Loucy (cell line): ENCODE data around the gene PGBD5.

Source experiments
- CTCF ChIP-seq: fragments of 200-600 bp; sonication (generic); conservative IDR thresholded peaks from 2 replicates; pipeline ENCODE4 v1.5.1; 2014; ENCODE audit warnings: mild to moderate bottlenecking, antibody characterized with exemption, low read length
- EZH2phosphoT487 ChIP-seq: fragments of 200-600 bp; IDR thresholded peaks from 2 replicates; pipeline ENCODE4 v1.6.1; 2018; ENCODE audit warnings: antibody characterized with exemption, mild to moderate bottlenecking, moderate library complexity, borderline replicate concordance

- TF ChIP-seq CTCF (no peak), EZH2phosphoT487 (no peak)
These were observed 32.4 kb downstream of the PGBD5 start for GRCh38 chr1:230393722-230394121.
